Ascending aorta (tissue), 2 donors: Measurements from ENCODE around the gene PTPRK. TPM values are rescaled to one million over a fixed set of nuclear protein-coding genes. Genes with fewer than 3 reads are reported as not detected.

Source experiments
- DNase-seq, 2 donors: peaks; one replicate each; pipeline ENCODE4 v3.0.0-alpha.2; 2019; ENCODE audit warnings: low spot score in 2 of 2
- H3K27ac ChIP-seq, 2 donors: fragments of 200-600 bp; sonication (generic); one replicate each; pipeline ENCODE4 v1.5.1; 2016 to 2017; ENCODE audit warnings: mild to moderate bottlenecking in 1 of 2
- H3K27me3 ChIP-seq: fragments of 200-600 bp; sonication (generic); one replicate; pipeline ENCODE4 v1.5.1; 2017
- H3K36me3 ChIP-seq, 2 donors: fragments of 200-600 bp; sonication (generic); one replicate each; pipeline ENCODE4 v1.5.1; 2016
- H3K4me1 ChIP-seq, 2 donors: fragments of 200-600 bp; sonication (generic); one replicate each; pipeline ENCODE4 v1.5.1; 2016 to 2017; ENCODE audit warnings: mild to moderate bottlenecking in 1 of 2
- H3K4me3 ChIP-seq, 2 donors: fragments of 200-600 bp; sonication (generic); one replicate each; pipeline ENCODE4 v1.5.1; 2016 to 2017; ENCODE audit warnings: mild to moderate bottlenecking in 1 of 2
- H3K9me3 ChIP-seq, 2 donors: fragments of 200-600 bp; sonication (generic); one replicate each; pipeline ENCODE4 v1.5.1; 2016
- CTCF ChIP-seq, 3 experiments: fragments of 200-600 bp in 2 of 3; fragments of 450-650 bp in 1 of 3; sonication (generic) in 2 of 3; IDR thresholded peaks; one replicate each; pipeline ENCODE4 v1.5.1; 2016 to 2019; ENCODE audit warnings: antibody characterized with exemption in 3 of 3, mild to moderate bottlenecking in 1 of 3, moderate library complexity in 1 of 3
- intact Hi-C: fragments of 100-400 bp; cut with DNase I; formaldehyde crosslinking; loops from one replicate; pipeline ENCODE4 v1.15.1; 2023
- total RNA-seq: library from RNA; depleted of rRNA; stranded (reverse); fragments of >200 nt; gene quantifications from one replicate; pipeline ENCODE4 v1.1.0, GENCODE V29; 2016

Gene PTPRK
- total RNA-seq, 1 donor from 2014 or later, result 73.1 TPM

GRCh38 chr6:128337619-128338018, 182.8 kb downstream of the PTPRK start:
- intact Hi-C loops, result no loop called here

GRCh38 chr6:128336436-128337095, 183.8 kb downstream of the PTPRK start:
- no peak for TF ChIP-seq CTCF (IDR thresholded peaks at IDR 0.05)
- DNase-seq, result no peak
- no peaks in the 10 kb centered on the region for H3K27me3 ChIP-seq
- H3K9me3 ChIP-seq, result no peaks in the 10 kb centered on the region
- intact Hi-C loops, result no loop called here
- H3K4me1 ChIP-seq, result peaks cover 0 to 2% of the 10 kb centered on the region in 2 donors
- no peak overlapping the region for H3K27ac ChIP-seq
- H3K36me3 ChIP-seq, result no peaks in the 10 kb centered on the region
- no peak overlapping the region for H3K4me3 ChIP-seq

More at GRCh38 chr6:128337619-128338018, 182.8 kb downstream of the PTPRK start:
- DNase-seq, result no peak
- Histone ChIP-seq H3K4me1 (peaks cover 0 to 2% of the 10 kb centered on the region in 2 donors), H3K9me3 (no peaks in the 10 kb centered on the region), H3K4me3 (no peak overlapping the region), H3K27ac (no peak overlapping the region), H3K36me3 (no peaks in the 10 kb centered on the region), H3K27me3 (no peaks in the 10 kb centered on the region)
- no peak for TF ChIP-seq CTCF (IDR thresholded peaks at IDR 0.05)

GRCh38 chr6:128335963-128336362, 184.4 kb downstream of the PTPRK start:
- DNase-seq, result no peak
- H3K4me3 ChIP-seq, result no peak overlapping the region
- peaks cover 0 to 2% of the 10 kb centered on the region in 2 donors for H3K4me1 ChIP-seq
- no peaks in the 10 kb centered on the region for H3K36me3 ChIP-seq
- no peaks in the 10 kb centered on the region for H3K9me3 ChIP-seq
- no peaks in the 10 kb centered on the region for H3K27me3 ChIP-seq
- TF ChIP-seq CTCF (IDR thresholded peaks at IDR 0.05), result no peak
- no peak overlapping the region for H3K27ac ChIP-seq
- intact Hi-C loops, result no loop called here

- Histone ChIP-seq H3K27me3 (no peaks in the 10 kb centered on the region), H3K4me3 (no peak overlapping the region), H3K36me3 (no peaks in the 10 kb centered on the region), H3K27ac (no peak overlapping the region), H3K4me1 (no peaks in the 10 kb centered on the region), H3K9me3 (no peaks in the 10 kb centered on the region)
- no peak for TF ChIP-seq CTCF (IDR thresholded peaks at IDR 0.05)
- intact Hi-C loops, result no loop called here
- DNase-seq, result no peak
These were observed 186.7 kb downstream of the PTPRK start for GRCh38 chr6:128333581-128334223.

GRCh38 chr6:128327890-128328289, 192.5 kb downstream of the PTPRK start:
- Histone ChIP-seq H3K4me1 (no peaks in the 10 kb centered on the region), H3K27me3 (no peaks in the 10 kb centered on the region), H3K4me3 (no peak overlapping the region), H3K27ac (no peak overlapping the region), H3K9me3 (no peaks in the 10 kb centered on the region), H3K36me3 (no peaks in the 10 kb centered on the region)
- intact Hi-C loops, result no loop called here
- no peak for DNase-seq
- TF ChIP-seq CTCF (IDR thresholded peaks at IDR 0.05), result peak in 2 of 3 experiments; percentile 6 to 23
